Neural progenitor cell (in vitro differentiated cells): ENCODE data around the gene RALGAPB. TPM values are rescaled to one million over a fixed set of nuclear protein-coding genes. Genes with fewer than 3 reads are reported as not detected.
A peak's percentile ranks its signal among the peaks of the same experiment; 100 is the strongest.

Source experiments
- DNase-seq: peaks from one replicate; pipeline ENCODE4 v3.0.0-alpha.2; 2016; ENCODE audit warnings: low spot score
- H2AFZ ChIP-seq: fragments of 200-600 bp; sonication (generic); replicated peaks from 2 replicates; pipeline ENCODE4 v1.6.1; 2016; ENCODE audit warnings: antibody characterized with exemption
- H3F3A ChIP-seq: fragments of 200-600 bp; sonication (generic); 2 replicates; pipeline ENCODE4 v1.6.1; 2016; ENCODE audit warnings: antibody characterized with exemption, low read depth
- H3K27ac ChIP-seq: fragments of 200-600 bp; sonication (generic); 2 replicates; pipeline ENCODE4 v1.5.1; 2016; ENCODE audit warnings: mild to moderate bottlenecking
- H3K27me3 ChIP-seq: fragments of 200-600 bp; sonication (generic); 2 replicates; pipeline ENCODE4 v1.6.1; 2016; ENCODE audit warnings: mild to moderate bottlenecking, moderate library complexity
- H3K36me3 ChIP-seq: fragments of 200-600 bp; sonication (generic); 2 replicates; pipeline ENCODE4 v1.5.1; 2016
- H3K4me1 ChIP-seq: fragments of 200-600 bp; sonication (generic); 2 replicates; pipeline ENCODE4 v1.6.1; 2016; ENCODE audit warnings: mixed run types
- H3K4me2 ChIP-seq: fragments of 200-600 bp; sonication (generic); 2 replicates; pipeline ENCODE4 v1.6.1; 2016
- H3K4me3 ChIP-seq: fragments of 200-600 bp; sonication (generic); 2 replicates; pipeline ENCODE4 v1.5.1; 2016
- H3K79me2 ChIP-seq: fragments of 200-600 bp; sonication (generic); 2 replicates; pipeline ENCODE4 v1.6.1; 2016; ENCODE audit warnings: low read depth
- H3K9ac ChIP-seq: fragments of 200-600 bp; sonication (generic); 2 replicates; pipeline ENCODE4 v1.6.1; 2016
- H3K9me3 ChIP-seq: fragments of 200-600 bp; sonication (generic); 2 replicates; pipeline ENCODE4 v1.5.1; 2016; ENCODE audit warnings: low read depth
- H4K20me1 ChIP-seq: fragments of 200-600 bp; sonication (generic); 2 replicates; pipeline ENCODE4 v1.6.1; 2016; ENCODE audit warnings: low read depth
- H3K27ac Mint-ChIP-seq: 3 replicates; pipeline ENCODE4 v1.8.0; 2021; ENCODE audit warnings: mixed read lengths
- H3K27me3 Mint-ChIP-seq: 2 replicates; pipeline ENCODE4 v1.8.0; 2022; ENCODE audit warnings: low read depth, mild to moderate bottlenecking, inconsistent platforms, moderate library complexity, mixed read lengths; ENCODE audit not compliant: insufficient read depth
- H3K36me3 Mint-ChIP-seq: 3 replicates; pipeline ENCODE4 v1.8.0; 2021; ENCODE audit warnings: mixed read lengths
- H3K4me1 Mint-ChIP-seq: 3 replicates; pipeline ENCODE4 v1.8.0; 2021; ENCODE audit warnings: mixed read lengths
- H3K4me3 Mint-ChIP-seq: 3 replicates; pipeline ENCODE4 v1.8.0; 2021; ENCODE audit warnings: mild to moderate bottlenecking, moderate library complexity, mixed read lengths
- H3K9me3 Mint-ChIP-seq: 3 replicates; pipeline ENCODE4 v1.8.0; 2020; ENCODE audit warnings: mixed read lengths
- CTCF ChIP-seq: fragments of 200-600 bp; sonication (generic); IDR thresholded peaks from 2 replicates; pipeline ENCODE4 v1.5.1; 2017; ENCODE audit warnings: antibody characterized with exemption, mild to moderate bottlenecking
- EZH2 ChIP-seq: fragments of 200-600 bp; sonication (generic); IDR thresholded peaks from 2 replicates; pipeline ENCODE4 v1.6.1; 2017; ENCODE audit warnings: antibody characterized with exemption, mild to moderate bottlenecking, moderate library complexity
- EZH2phosphoT487 ChIP-seq: fragments of 200-600 bp; sonication (generic); IDR thresholded peaks from 2 replicates; pipeline ENCODE4 v1.6.1; 2017; ENCODE audit warnings: antibody characterized with exemption
- total RNA-seq: library from RNA; depleted of rRNA; stranded (reverse); fragments of >200 nt; gene quantifications from 2 replicates; pipeline ENCODE4 v1.2.3, GENCODE V29; 2015; ENCODE audit warnings: low replicate concordance

The RALGAPB gene
- 27.3 and 39.1 TPM in 2 replicates for total RNA-seq

DNA sequence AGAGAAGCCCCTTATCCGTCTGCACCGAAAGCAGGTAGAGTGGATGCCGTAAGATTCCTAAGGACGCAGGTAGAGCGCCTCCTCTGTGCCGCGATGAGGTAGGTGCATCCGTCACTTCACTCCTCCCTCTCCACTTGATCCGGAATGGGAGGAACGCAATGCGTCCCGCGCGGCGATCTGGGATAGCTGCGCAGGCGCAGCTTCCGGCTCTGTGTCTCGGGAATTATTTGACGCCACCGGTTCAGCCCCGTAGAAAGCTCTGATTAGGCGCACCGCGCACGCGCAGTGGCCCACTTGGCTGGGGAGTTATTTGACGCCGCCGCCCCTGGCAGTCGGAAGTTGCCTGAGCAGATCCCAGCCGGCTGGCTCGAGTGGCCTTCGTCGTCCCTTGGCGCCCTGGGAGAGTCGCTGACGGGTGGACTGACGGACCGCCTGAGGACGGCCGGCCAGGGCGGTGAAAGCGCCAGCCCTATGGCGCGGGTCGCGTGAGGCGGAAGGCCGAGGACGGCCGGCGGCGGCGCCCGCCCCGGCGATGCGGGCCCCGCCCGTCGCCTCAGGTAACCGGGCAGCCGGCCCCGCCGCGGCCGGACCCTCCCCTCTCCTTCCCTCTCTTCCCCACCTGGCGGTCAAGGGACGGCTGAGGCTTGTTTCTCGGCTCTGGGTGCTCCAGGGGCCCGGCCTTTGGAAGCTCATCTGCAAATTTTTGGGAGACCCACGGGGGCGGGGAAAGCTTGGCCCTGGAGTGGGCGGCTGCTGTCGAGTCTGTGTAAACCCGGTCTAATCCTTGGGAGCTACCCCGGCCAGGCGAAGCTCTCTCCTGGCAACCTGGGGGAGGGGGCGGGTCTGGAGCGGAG lies at the start of gene RALGAPB:
Gene RALGAPB (plus strand): TSS at position 331 of the 854 bp plus-strand sequence. CDS start 15,590 bp downstream, outside the sequence.
- Histone ChIP-seq H3K27ac (peak within 1 kb of the TSS; percentile 77), H3K36me3 (no peaks in the 10 kb centered on the region), H3K9me3 (no peaks in the 10 kb centered on the region), H3K4me1 (peaks cover 9% of the 10 kb centered on the region), H2AFZ (peak within 1 kb of the TSS; percentile 80), H3K9ac (peak within 1 kb of the TSS; percentile 64), H4K20me1 (peaks cover 43% of the 10 kb centered on the region), H3F3A (peaks cover 9% of the 10 kb centered on the region), H3K79me2 (peaks cover 48% of the 10 kb centered on the region), H3K4me2 (peak within 1 kb of the TSS; percentile 84), H3K4me3 (peak within 1 kb of the TSS; percentile 89), H3K27me3 (peaks cover 4% of the 10 kb centered on the region)
- peaks cover 4% of the 10 kb centered on the region for H3K27me3 Mint-ChIP-seq
- H3K4me3 Mint-ChIP-seq, result peak within 1 kb of the TSS; percentile 91
- H3K9me3 Mint-ChIP-seq, result no peaks in the 10 kb centered on the region
- H3K27ac Mint-ChIP-seq, result peak within 1 kb of the TSS; percentile 85
- TF ChIP-seq CTCF, result peak; percentile 52
- TF ChIP-seq EZH2, result no peak
- H3K4me1 Mint-ChIP-seq, result peaks cover 23% of the 10 kb centered on the region
- no peaks in the 10 kb centered on the region for H3K36me3 Mint-ChIP-seq
- peak; percentile 100 for DNase-seq

- Histone ChIP-seq H3K36me3 (no peaks in the 10 kb centered on the region), H3K9ac (no peak overlapping the region), H3K79me2 (peaks cover 60% of the 10 kb centered on the region), H2AFZ (no peak overlapping the region), H3K9me3 (no peaks in the 10 kb centered on the region), H3K4me2 (no peak overlapping the region), H3K27ac (no peak overlapping the region), H3K27me3 (no peaks in the 10 kb centered on the region), H3K4me1 (no peaks in the 10 kb centered on the region), H3F3A (peaks cover 50% of the 10 kb centered on the region), H4K20me1 (peaks cover 81% of the 10 kb centered on the region), H3K4me3 (no peak overlapping the region)
- H3K36me3 Mint-ChIP-seq, result peaks cover 63% of the 10 kb centered on the region
- no peaks in the 10 kb centered on the region for H3K9me3 Mint-ChIP-seq
- no peak for TF ChIP-seq CTCF
- TF ChIP-seq EZH2phosphoT487, result no peak
- no peak for TF ChIP-seq EZH2
- H3K4me3 Mint-ChIP-seq, result no peak overlapping the region
- no peaks in the 10 kb centered on the region for H3K4me1 Mint-ChIP-seq
- DNase-seq, result no peak
- peaks cover 7% of the 10 kb centered on the region for H3K27me3 Mint-ChIP-seq
- no peak overlapping the region for H3K27ac Mint-ChIP-seq
These were observed 49.1 kb upstream of the RALGAPB start for GRCh38 chr20:38423541-38423940.

DNA sequence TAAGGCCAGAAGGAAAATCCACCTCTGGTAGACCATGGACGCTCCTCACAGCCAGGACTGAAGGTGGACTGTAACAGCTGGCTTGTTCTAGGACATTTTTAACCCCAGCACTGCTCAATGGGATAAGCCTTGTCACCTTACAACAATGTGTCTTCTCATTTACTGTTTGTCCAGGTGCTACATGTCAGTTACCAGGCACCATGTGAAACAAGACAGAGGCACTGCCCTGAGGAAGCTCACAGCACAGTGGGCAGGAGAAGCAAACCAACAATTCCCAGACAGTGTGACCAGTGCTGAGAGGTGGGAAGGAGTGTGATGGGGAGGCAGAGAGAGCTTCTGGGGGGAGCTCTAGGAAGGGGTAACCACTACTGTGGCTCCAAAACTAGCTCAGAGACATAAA lies 48.2 kb upstream of the RALGAPB start:
- Histone ChIP-seq H3K27ac (no peak overlapping the region), H3K4me1 (no peaks in the 10 kb centered on the region), H3F3A (peaks cover 42% of the 10 kb centered on the region), H3K79me2 (peaks cover 69% of the 10 kb centered on the region), H3K27me3 (no peaks in the 10 kb centered on the region), H4K20me1 (peaks cover 90% of the 10 kb centered on the region), H3K4me3 (no peak overlapping the region), H3K36me3 (no peaks in the 10 kb centered on the region), H3K4me2 (no peak overlapping the region), H2AFZ (no peak overlapping the region), H3K9me3 (no peaks in the 10 kb centered on the region), H3K9ac (no peak overlapping the region)
- H3K9me3 Mint-ChIP-seq, result no peaks in the 10 kb centered on the region
- TF ChIP-seq CTCF (no peak), EZH2phosphoT487 (no peak), EZH2 (no peak)
- H3K36me3 Mint-ChIP-seq, result peaks cover 65% of the 10 kb centered on the region
- H3K27ac Mint-ChIP-seq, result no peak overlapping the region
- peaks cover 6% of the 10 kb centered on the region for H3K27me3 Mint-ChIP-seq
- no peak overlapping the region for H3K4me3 Mint-ChIP-seq
- no peaks in the 10 kb centered on the region for H3K4me1 Mint-ChIP-seq
- DNase-seq, result no peak
